PC-3 (cell line): ENCODE measurements around the gene RNF123.

Experiments
- EZH2 ChIP-seq: fragments of 300-600 bp; sonication (generic); IDR thresholded peaks from one replicate; pipeline ENCODE4 v1.6.1; 2017; ENCODE audit warnings: antibody characterized with exemption, mild to moderate bottlenecking, low read length; ENCODE audit not compliant: unreplicated experiment
- EZH2phosphoT487 ChIP-seq: fragments of 300-600 bp; sonication (generic); IDR thresholded peaks from 2 replicates; pipeline ENCODE4 v1.6.1; 2018; ENCODE audit warnings: mild to moderate bottlenecking, antibody characterized with exemption, low read length, borderline replicate concordance
- TF ChIP-seq, protein P1 (sequence below): fragments of 300-600 bp; sonication (generic); conservative IDR thresholded peaks from 2 replicates; pipeline ENCODE4 v1.5.1; 2017; ENCODE audit warnings: antibody characterized with exemption, low read depth, mild to moderate bottlenecking, low read length

DNA sequence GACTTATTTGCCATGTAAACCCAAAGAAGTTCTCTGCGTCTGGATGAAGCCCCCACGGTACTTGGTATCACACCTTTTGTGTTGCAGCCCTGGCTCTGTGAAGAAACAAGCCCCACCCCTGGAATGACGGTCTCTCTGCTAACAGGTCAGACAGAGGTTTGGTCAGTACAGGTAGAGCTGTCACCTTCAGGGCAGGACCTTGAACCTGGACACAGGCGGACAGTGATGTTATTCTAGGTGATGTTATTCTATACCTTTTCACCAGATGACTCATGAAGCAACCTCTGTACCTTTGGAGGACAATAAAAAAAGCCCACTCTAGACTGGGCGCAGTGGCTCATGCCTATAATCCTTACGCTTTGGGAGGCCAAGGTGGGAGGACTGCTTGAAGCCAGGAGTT lies 45.4 kb downstream of the RNF123 start:
- TF ChIP-seq, protein P1, sequence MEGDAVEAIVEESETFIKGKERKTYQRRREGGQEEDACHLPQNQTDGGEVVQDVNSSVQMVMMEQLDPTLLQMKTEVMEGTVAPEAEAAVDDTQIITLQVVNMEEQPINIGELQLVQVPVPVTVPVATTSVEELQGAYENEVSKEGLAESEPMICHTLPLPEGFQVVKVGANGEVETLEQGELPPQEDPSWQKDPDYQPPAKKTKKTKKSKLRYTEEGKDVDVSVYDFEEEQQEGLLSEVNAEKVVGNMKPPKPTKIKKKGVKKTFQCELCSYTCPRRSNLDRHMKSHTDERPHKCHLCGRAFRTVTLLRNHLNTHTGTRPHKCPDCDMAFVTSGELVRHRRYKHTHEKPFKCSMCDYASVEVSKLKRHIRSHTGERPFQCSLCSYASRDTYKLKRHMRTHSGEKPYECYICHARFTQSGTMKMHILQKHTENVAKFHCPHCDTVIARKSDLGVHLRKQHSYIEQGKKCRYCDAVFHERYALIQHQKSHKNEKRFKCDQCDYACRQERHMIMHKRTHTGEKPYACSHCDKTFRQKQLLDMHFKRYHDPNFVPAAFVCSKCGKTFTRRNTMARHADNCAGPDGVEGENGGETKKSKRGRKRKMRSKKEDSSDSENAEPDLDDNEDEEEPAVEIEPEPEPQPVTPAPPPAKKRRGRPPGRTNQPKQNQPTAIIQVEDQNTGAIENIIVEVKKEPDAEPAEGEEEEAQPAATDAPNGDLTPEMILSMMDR = no peak
- no peak for TF ChIP-seq EZH2
- no peak for TF ChIP-seq EZH2phosphoT487
